OCI-LY3 (cell line): ENCODE results near the gene ADCY9.

ENCODE experiments used
- H2AFZ ChIP-seq: fragments of 200-600, 300-600 bp; shearing (Covaris generic); 2 replicates; pipeline ENCODE4 v1.6.0; 2014; ENCODE audit warnings: antibody characterized with exemption, low read depth, low read length
- H3K27ac ChIP-seq: fragments of 200-600, 300-600 bp; sonication (generic); 2 replicates; pipeline ENCODE4 v1.5.1; 2014; ENCODE audit warnings: mild to moderate bottlenecking, low read length, moderate library complexity, mixed read lengths
- H3K27me3 ChIP-seq: fragments of 200-600, 300-600 bp; sonication (generic); 2 replicates; pipeline ENCODE4 v1.6.1; 2014; ENCODE audit warnings: low read depth, low read length, mixed read lengths
- H3K36me3 ChIP-seq: fragments of 200-600, 300-600 bp; sonication (generic); replicated peaks from 2 replicates; pipeline ENCODE3; 2014; ENCODE audit warnings: low read depth, low read length, mixed read lengths
- H3K4me1 ChIP-seq: fragments of 300-600, 200-600 bp; sonication (generic); 2 replicates; pipeline ENCODE4 v1.6.1; 2014; ENCODE audit warnings: low read length, mixed read lengths
- H3K4me2 ChIP-seq: fragments of 200-600, 300-600 bp; sonication (generic); 2 replicates; pipeline ENCODE4 v1.6.1; 2014; ENCODE audit warnings: low read length, mixed read lengths
- H3K4me3 ChIP-seq: fragments of 300-600, 200-600 bp; sonication (generic); 2 replicates; pipeline ENCODE4 v1.5.1; 2014; ENCODE audit warnings: antibody characterized with exemption, mild to moderate bottlenecking, low read length, moderate library complexity
- H3K79me2 ChIP-seq: fragments of 300-600, 200-600 bp; shearing (Covaris generic); 2 replicates; pipeline ENCODE4 v1.6.1; 2014; ENCODE audit warnings: mild to moderate bottlenecking, low read length, mixed read lengths
- H3K9ac ChIP-seq: fragments of 300-600, 200-600 bp; shearing (Covaris generic); 2 replicates; pipeline ENCODE4 v1.6.0; 2014; ENCODE audit warnings: mild to moderate bottlenecking, low read length, moderate library complexity
- H3K9me3 ChIP-seq: fragments of 200-600, 300-600 bp; shearing (Covaris generic); 2 replicates; pipeline ENCODE4 v1.6.1; 2014; ENCODE audit warnings: low read length, mixed read lengths; ENCODE audit not compliant: insufficient read depth
- H4K20me1 ChIP-seq: fragments of 200-600, 300-600 bp; sonication (generic); 2 replicates; pipeline ENCODE4 v1.6.1; 2016; ENCODE audit warnings: low read length, mixed read lengths; ENCODE audit not compliant: insufficient read depth
- EZH2phosphoT487 ChIP-seq: fragments of 200-600 bp; shearing (Covaris generic); IDR thresholded peaks from 2 replicates; pipeline ENCODE4 v1.6.1; 2018; ENCODE audit warnings: antibody characterized with exemption, mixed run types, low read depth
- TF ChIP-seq, protein P1 (sequence below): fragments of 200-600, 300-600 bp; sonication (generic); IDR thresholded peaks from 2 replicates; pipeline ENCODE4 v1.5.1; 2014; ENCODE audit warnings: antibody characterized with exemption, low read length, low read depth

Gene ADCY9

DNA sequence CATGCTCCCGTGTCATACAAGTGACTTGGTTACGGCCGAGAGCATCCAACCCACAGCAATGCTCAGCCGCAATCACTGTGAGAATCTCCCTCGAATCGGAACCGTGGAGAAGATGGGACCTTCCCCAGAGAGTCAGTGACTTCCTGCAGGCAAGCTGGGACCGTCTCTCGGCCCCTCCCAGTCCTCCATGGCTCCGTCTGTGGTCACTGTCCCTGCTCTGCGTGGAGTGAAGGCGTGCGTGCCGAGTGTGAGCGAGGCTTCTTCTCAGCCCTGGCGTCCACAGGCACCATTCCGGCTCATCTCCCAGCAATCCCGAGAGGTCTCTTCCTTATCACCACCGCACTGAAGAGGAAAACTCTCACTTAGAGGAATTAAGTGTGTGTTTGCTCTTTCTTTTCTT lies 113.1 kb downstream of the ADCY9 start:
- no peaks in the 10 kb centered on the region for H3K9me3 ChIP-seq
- no peaks in the 10 kb centered on the region for H3K36me3 ChIP-seq
- no peaks in the 10 kb centered on the region for H3K79me2 ChIP-seq
- no peaks in the 10 kb centered on the region for H4K20me1 ChIP-seq
- TF ChIP-seq EZH2phosphoT487, result no peak
- TF ChIP-seq, protein P1, sequence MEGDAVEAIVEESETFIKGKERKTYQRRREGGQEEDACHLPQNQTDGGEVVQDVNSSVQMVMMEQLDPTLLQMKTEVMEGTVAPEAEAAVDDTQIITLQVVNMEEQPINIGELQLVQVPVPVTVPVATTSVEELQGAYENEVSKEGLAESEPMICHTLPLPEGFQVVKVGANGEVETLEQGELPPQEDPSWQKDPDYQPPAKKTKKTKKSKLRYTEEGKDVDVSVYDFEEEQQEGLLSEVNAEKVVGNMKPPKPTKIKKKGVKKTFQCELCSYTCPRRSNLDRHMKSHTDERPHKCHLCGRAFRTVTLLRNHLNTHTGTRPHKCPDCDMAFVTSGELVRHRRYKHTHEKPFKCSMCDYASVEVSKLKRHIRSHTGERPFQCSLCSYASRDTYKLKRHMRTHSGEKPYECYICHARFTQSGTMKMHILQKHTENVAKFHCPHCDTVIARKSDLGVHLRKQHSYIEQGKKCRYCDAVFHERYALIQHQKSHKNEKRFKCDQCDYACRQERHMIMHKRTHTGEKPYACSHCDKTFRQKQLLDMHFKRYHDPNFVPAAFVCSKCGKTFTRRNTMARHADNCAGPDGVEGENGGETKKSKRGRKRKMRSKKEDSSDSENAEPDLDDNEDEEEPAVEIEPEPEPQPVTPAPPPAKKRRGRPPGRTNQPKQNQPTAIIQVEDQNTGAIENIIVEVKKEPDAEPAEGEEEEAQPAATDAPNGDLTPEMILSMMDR, result no peak
- no peak overlapping the region for H3K9ac ChIP-seq
- H3K4me1 ChIP-seq, result no peaks in the 10 kb centered on the region
- no peak overlapping the region for H2AFZ ChIP-seq
- H3K27ac ChIP-seq, result no peak overlapping the region
- no peak overlapping the region for H3K4me2 ChIP-seq
- no peak overlapping the region for H3K4me3 ChIP-seq
- peaks cover 8% of the 10 kb centered on the region; the same call in 1 of the 2 replicates for H3K27me3 ChIP-seq

GRCh38 chr16:4002121-4002520 lies 114.1 kb downstream of the ADCY9 start:
- no peaks in the 10 kb centered on the region for H3K79me2 ChIP-seq
- TF ChIP-seq, protein P1, result no peak
- TF ChIP-seq EZH2phosphoT487, result no peak
- H3K4me1 ChIP-seq, result no peaks in the 10 kb centered on the region
- no peak overlapping the region for H3K9ac ChIP-seq
- H3K27me3 ChIP-seq, result peaks cover 8% of the 10 kb centered on the region; the same call in 1 of the 2 replicates
- no peak overlapping the region for H2AFZ ChIP-seq
- H3K27ac ChIP-seq, result no peak overlapping the region
- no peaks in the 10 kb centered on the region for H3K36me3 ChIP-seq
- H3K9me3 ChIP-seq, result no peaks in the 10 kb centered on the region
- H4K20me1 ChIP-seq, result no peaks in the 10 kb centered on the region
- H3K4me2 ChIP-seq, result no peak overlapping the region
- H3K4me3 ChIP-seq, result no peak overlapping the region

GRCh38 chr16:3999479-4000325 lies 116.5 kb downstream of the ADCY9 start:
- Histone ChIP-seq H3K4me2 (no peak overlapping the region), H3K36me3 (no peaks in the 10 kb centered on the region), H3K9me3 (no peaks in the 10 kb centered on the region), H3K27me3 (0 out of 2 replicates have a peak, but pooled peaks cover 3% of the 10 kb centered on the region), H3K4me3 (no peak overlapping the region), H3K27ac (no peak overlapping the region), H3K9ac (no peak overlapping the region), H4K20me1 (no peaks in the 10 kb centered on the region), H3K79me2 (no peaks in the 10 kb centered on the region), H3K4me1 (no peaks in the 10 kb centered on the region), H2AFZ (no peak overlapping the region)
- no peak for TF ChIP-seq EZH2phosphoT487
- TF ChIP-seq, protein P1, result no peak

GRCh38 chr16:3998793-3999478 lies 117.3 kb downstream of the ADCY9 start:
- H3K4me1 ChIP-seq, result no peaks in the 10 kb centered on the region
- H2AFZ ChIP-seq, result no peak overlapping the region
- H3K27ac ChIP-seq, result no peak overlapping the region
- no peaks in the 10 kb centered on the region for H3K79me2 ChIP-seq
- no peak overlapping the region for H3K4me2 ChIP-seq
- no peak overlapping the region for H3K9ac ChIP-seq
- H3K27me3 ChIP-seq, result no peaks in the 10 kb centered on the region
- H4K20me1 ChIP-seq, result no peaks in the 10 kb centered on the region
- H3K9me3 ChIP-seq, result no peaks in the 10 kb centered on the region
- no peaks in the 10 kb centered on the region for H3K36me3 ChIP-seq
- no peak overlapping the region for H3K4me3 ChIP-seq
- TF ChIP-seq, protein P1, result no peak
- no peak for TF ChIP-seq EZH2phosphoT487
